H9 (cell line): ENCODE measurements around the gene CYP2W1. TPM values are rescaled to one million over a fixed set of nuclear protein-coding genes. Genes with fewer than 3 reads are reported as not detected.

Experiments
- DNase-seq: peaks from one replicate; pipeline ENCODE4 v3.0.0-alpha.2; 2017
- H2AFZ ChIP-seq: one replicate; pipeline ENCODE4 v1.6.1; 2013; ENCODE audit warnings: mild to moderate bottlenecking, low read length, control low read depth, moderate library complexity
- H2AK5ac ChIP-seq: 2 replicates; pipeline ENCODE4 v1.6.1; 2013; ENCODE audit warnings: low read length, control low read depth, mixed read lengths; ENCODE audit not compliant: insufficient read length
- H2BK120ac ChIP-seq: one replicate; pipeline ENCODE4 v1.6.1; 2013; ENCODE audit warnings: low read depth, mild to moderate bottlenecking, low read length, control low read depth, inconsistent platforms; ENCODE audit not compliant: poor library complexity, severe bottlenecking
- H2BK12ac ChIP-seq: 2 replicates; pipeline ENCODE4 v1.6.1; 2013; ENCODE audit warnings: low read length, control low read depth, mixed read lengths, low read depth; ENCODE audit not compliant: insufficient read length
- H2BK15ac ChIP-seq: 2 replicates; pipeline ENCODE4 v1.6.1; 2013; ENCODE audit warnings: low read depth, low read length, control low read depth
- H2BK20ac ChIP-seq: one replicate; pipeline ENCODE4 v1.6.1; 2013; ENCODE audit warnings: low read depth, mild to moderate bottlenecking, low read length, control low read depth, inconsistent platforms; ENCODE audit not compliant: poor library complexity, severe bottlenecking
- H2BK5ac ChIP-seq: 2 replicates; pipeline ENCODE4 v1.6.1; 2013; ENCODE audit warnings: low read length, control low read depth, mixed read lengths; ENCODE audit not compliant: insufficient read length
- H3K14ac ChIP-seq: 2 replicates; pipeline ENCODE4 v1.6.1; 2013; ENCODE audit warnings: low read length, control low read depth; ENCODE audit not compliant: insufficient read depth
- H3K18ac ChIP-seq: 2 replicates; pipeline ENCODE4 v1.6.1; 2013; ENCODE audit warnings: low read depth, mild to moderate bottlenecking, mixed read lengths, low read length, control low read depth; ENCODE audit not compliant: insufficient read length
- H3K23ac ChIP-seq: 2 replicates; pipeline ENCODE4 v1.6.1; 2013; ENCODE audit warnings: low read length, control low read depth, mixed read lengths, low read depth; ENCODE audit not compliant: insufficient read length
- H3K23me2 ChIP-seq: 2 replicates; pipeline ENCODE4 v1.6.1; 2013; ENCODE audit warnings: low read depth, mild to moderate bottlenecking, mixed read lengths, low read length, control low read depth; ENCODE audit not compliant: insufficient read length, poor library complexity, severe bottlenecking
- H3K27ac ChIP-seq: 2 replicates; pipeline ENCODE4 v1.5.1; 2013; ENCODE audit warnings: low read length, control low read depth, mixed read lengths, low read depth; ENCODE audit not compliant: insufficient read length
- H3K27me3 ChIP-seq: 2 replicates; pipeline ENCODE4 v1.6.1; 2013; ENCODE audit warnings: low read length, control low read depth, inconsistent platforms; ENCODE audit not compliant: insufficient read depth
- H3K4ac ChIP-seq: 2 replicates; pipeline ENCODE4 v1.6.1; 2013; ENCODE audit warnings: low read depth, mild to moderate bottlenecking, control low read depth, inconsistent platforms, low read length, moderate library complexity
- H3K4me1 ChIP-seq: 2 replicates; pipeline ENCODE4 v1.6.1; 2013; ENCODE audit warnings: low read length, control low read depth, inconsistent platforms; ENCODE audit not compliant: insufficient read depth
- H3K4me2 ChIP-seq: 2 replicates; pipeline ENCODE4 v1.6.1; 2013; ENCODE audit warnings: low read length, control low read depth, mixed read lengths; ENCODE audit not compliant: insufficient read length, insufficient read depth
- H3K56ac ChIP-seq: 2 replicates; pipeline ENCODE4 v1.6.1; 2013; ENCODE audit warnings: low read depth, mild to moderate bottlenecking, mixed read lengths, low read length, control low read depth; ENCODE audit not compliant: insufficient read length
- H3K79me1 ChIP-seq: 2 replicates; pipeline ENCODE4 v1.6.1; 2013; ENCODE audit warnings: low read depth, mild to moderate bottlenecking, moderate library complexity, low read length, control low read depth, inconsistent platforms; ENCODE audit not compliant: insufficient read depth, poor library complexity, severe bottlenecking
- H3K79me2 ChIP-seq: 2 replicates; pipeline ENCODE4 v1.6.1; 2013; ENCODE audit warnings: low read length, control low read depth, inconsistent platforms; ENCODE audit not compliant: insufficient read depth
- H3K9ac ChIP-seq: 2 replicates; pipeline ENCODE4 v1.6.1; 2013; ENCODE audit warnings: low read length, control low read depth, mixed read lengths; ENCODE audit not compliant: insufficient read length; ENCODE audit errors: extremely low read depth
- H3K9me3 ChIP-seq: one replicate; pipeline ENCODE4 v1.6.1; 2013; ENCODE audit warnings: low read depth, low read length, inconsistent platforms; ENCODE audit not compliant: control insufficient read depth
- H3T11ph ChIP-seq: one replicate; pipeline ENCODE4 v1.6.1; 2013; ENCODE audit warnings: mild to moderate bottlenecking, low read length, control low read depth, inconsistent platforms
- H4K20me1 ChIP-seq: one replicate; pipeline ENCODE4 v1.6.1; 2013; ENCODE audit not compliant: control insufficient read depth, insufficient read length, insufficient read depth
- H4K5ac ChIP-seq: 2 replicates; pipeline ENCODE4 v1.6.1; 2013; ENCODE audit warnings: low read depth, mild to moderate bottlenecking, mixed read lengths, low read length, control low read depth; ENCODE audit not compliant: insufficient read length
- H4K8ac ChIP-seq: replicated peaks from 2 replicates; pipeline ENCODE4 v1.6.1; 2013; ENCODE audit warnings: low read length, control low read depth, mixed read lengths, low read depth; ENCODE audit not compliant: insufficient read length
- H4K91ac ChIP-seq: 2 replicates; pipeline ENCODE4 v1.6.1; 2013; ENCODE audit warnings: low read depth, mild to moderate bottlenecking, moderate library complexity, mixed read lengths, low read length, control low read depth; ENCODE audit not compliant: insufficient read length
- H3K27ac Mint-ChIP-seq, 3 experiments: 2 replicates in 2 of 3; 3 replicates in 1 of 3; pipeline ENCODE4 v1.8.0; 2020 to 2021; ENCODE audit warnings: mixed read lengths in 3 of 3, mild to moderate bottlenecking in 1 of 3, moderate library complexity in 1 of 3
- H3K27me3 Mint-ChIP-seq: 2 replicates; pipeline ENCODE4 v1.8.0; 2021; ENCODE audit warnings: low read depth, mild to moderate bottlenecking, moderate library complexity, mixed read lengths
- H3K36me3 Mint-ChIP-seq, 3 experiments: 2 replicates in 2 of 3; 3 replicates in 1 of 3; pipeline ENCODE4 v1.8.0; 2020 to 2021; ENCODE audit warnings: low read depth in 3 of 3, mixed read lengths in 3 of 3; ENCODE audit not compliant: insufficient read depth in 1 of 3
- H3K4me1 Mint-ChIP-seq, 2 experiments: 2 replicates each; pipeline ENCODE4 v1.8.0; 2020; ENCODE audit warnings: mixed read lengths in 2 of 2
- H3K4me3 Mint-ChIP-seq, 2 experiments: 2 replicates in 1 of 2; 3 replicates in 1 of 2; pipeline ENCODE4 v1.8.0; 2020 to 2021; ENCODE audit warnings: mild to moderate bottlenecking in 2 of 2, mixed read lengths in 2 of 2, moderate library complexity in 1 of 2
- H3K9me3 Mint-ChIP-seq, 2 experiments: 2 replicates in 1 of 2; 3 replicates in 1 of 2; pipeline ENCODE4 v1.8.0; 2020; ENCODE audit warnings: mild to moderate bottlenecking in 2 of 2, mixed read lengths in 2 of 2, moderate library complexity in 1 of 2
- CTCF ChIP-seq: fragments of 200-600 bp; sonication (generic); conservative IDR thresholded peaks from 3 replicates; pipeline ENCODE4 v1.8.0; 2021; ENCODE audit warnings: antibody characterized with exemption, mild to moderate bottlenecking
- WGBS: extraction: QIAGEN DNeasy Blood & Tissue Kit; methylation state at CpG from one replicate; pipeline ENCODE4 v1.1.7; 2013; ENCODE audit warnings: missing lambda C conversion rate, low lambda C conversion rate, mixed read lengths; ENCODE audit not compliant: insufficient read length; ENCODE audit errors: extremely low coverage; 5-methylcytosine and 5-hydroxymethylcytosine counted together
- total RNA-seq: library from RNA; stranded (reverse); gene quantifications from 2 replicates; pipeline ENCODE4 v1.2.1, GENCODE V29; 2021

Gene CYP2W1
- total RNA-seq, 1 experiment from 2014 or later, result not detected

DNA sequence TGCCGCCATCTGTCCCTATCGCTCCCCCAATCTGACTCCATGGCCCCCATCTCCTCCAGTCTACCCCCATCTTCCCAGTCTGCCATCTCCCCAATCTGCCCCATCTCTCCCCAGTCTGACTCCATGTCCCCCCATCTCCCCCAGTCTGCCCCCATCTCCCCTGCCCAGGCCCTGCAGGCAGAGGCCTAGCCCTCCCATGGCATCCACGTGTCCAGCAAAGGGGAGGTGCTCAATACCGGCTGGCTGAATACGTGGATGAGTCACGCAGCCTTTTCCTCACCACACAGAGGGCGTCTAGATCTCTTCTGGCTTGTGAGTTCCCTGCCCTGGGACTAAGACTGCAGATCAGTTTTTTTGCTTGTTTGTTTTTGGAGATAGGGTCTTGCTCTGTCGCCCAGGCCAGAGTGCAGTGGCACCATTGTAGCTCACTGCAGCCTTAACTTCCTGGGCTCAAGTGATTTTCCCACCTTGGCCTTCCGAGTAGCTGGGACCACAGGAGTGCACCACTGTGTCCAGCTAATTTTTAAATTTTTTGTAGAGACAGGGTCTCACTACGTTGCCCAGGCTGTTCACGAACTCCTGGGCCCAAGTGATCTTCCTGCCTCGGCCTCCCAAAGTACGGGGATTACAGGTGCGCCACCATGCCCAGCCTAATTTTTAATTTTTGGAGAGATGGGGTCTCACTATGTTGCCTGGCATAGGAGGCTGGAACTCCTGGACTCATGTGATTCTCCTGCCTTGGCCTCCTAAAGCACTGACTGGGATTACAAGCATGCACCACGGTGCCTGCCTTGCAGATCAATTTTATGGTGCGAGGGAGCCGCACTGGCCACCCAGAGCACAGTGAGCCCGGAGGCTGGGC is 46.0 kb downstream of the CYP2W1 start:
- no CpG with 5 or more reads among the region's 18 CpGs for WGBS
- Histone ChIP-seq H2BK12ac (no peak overlapping the region), H3K23me2 (no peaks in the 10 kb centered on the region), H4K5ac (no peak overlapping the region), H2BK15ac (no peak overlapping the region), H3K14ac (no peak overlapping the region), H3T11ph (no peak overlapping the region), H2BK5ac (no peak overlapping the region), H2AK5ac (no peak overlapping the region), H4K91ac (no peak overlapping the region), H3K18ac (no peak overlapping the region), H3K4ac (no peak overlapping the region), H3K4me2 (peak overlapping the region; percentile 14), H3K23ac (no peak overlapping the region), H4K20me1 (no peaks in the 10 kb centered on the region), H3K56ac (no peak overlapping the region), H3K27ac (no peak overlapping the region), H3K79me2 (no peaks in the 10 kb centered on the region), H2BK20ac (no peak overlapping the region), H3K9me3 (no peaks in the 10 kb centered on the region), H2BK120ac (no peak overlapping the region), H3K9ac (no peak overlapping the region), H4K8ac (no peak overlapping the region), H3K27me3 (no peaks in the 10 kb centered on the region), H3K79me1 (no peaks in the 10 kb centered on the region), H3K4me1 (no peaks in the 10 kb centered on the region), H2AFZ (no peak overlapping the region)
- Mint-ChIP-seq H3K4me3 (peak overlapping the region; percentile 25 to 67; a peak in 4 of 5 replicates), H3K36me3 (peaks cover 1 to 15% (median 3%) of the 10 kb centered on the region in 3 experiments; a peak in 6 of 7 replicates), H3K27ac (peak overlapping the region in 2 of 3 experiments; percentile 22 to 83; a peak in 3 of 7 replicates), H3K9me3 (no peaks in the 10 kb centered on the region), H3K27me3 (peaks cover 2% of the 10 kb centered on the region; the same call in 1 of the 2 replicates), H3K4me1 (peaks cover 13 to 25% of the 10 kb centered on the region in 2 experiments)
- TF ChIP-seq CTCF, result no peak
- DNase-seq, result peak; percentile 67
